Measurements from ENCODE around the gene DIO3.
"Not testable (repeated sequence)": the region's sequence is repeated elsewhere in the genome, so short reads cannot be mapped to it uniquely, and the experiment has no call there.

Gene DIO3

GRCh38 chr14:101559624-101560533 is 1.4 kb upstream of the DIO3 start:
- peak in 1 of 5 experiments; percentile 12 for DNase-seq

- no peak for DNase-seq
Measured at GRCh38 chr14:101560534-101561113, 671 bp upstream of the DIO3 start.

GRCh38 chr14:101561897-101562490 is 699 bp downstream of the DIO3 start:
- DNase-seq: no peak

GRCh38 chr14:101562659-101563351 is 1.5 kb downstream of the DIO3 start:
- no peak for DNase-seq

GRCh38 chr14:101563352-101563653 is 2.0 kb downstream of the DIO3 start:
- DNase-seq: no peak

- DNase-seq: no peak
Measured at GRCh38 chr14:101563654-101564443, 2.6 kb downstream of the DIO3 start.

GRCh38 chr14:101564444-101564776 is 3.1 kb downstream of the DIO3 start:
- DNase-seq: no peak

GRCh38 chr14:101564819-101565698 is 3.8 kb downstream of the DIO3 start:
- DNase-seq: no peak

GRCh38 chr14:101567252-101567651 is 6.0 kb downstream of the DIO3 start:
- no peak for DNase-seq

- no peak for DNase-seq
Measured at GRCh38 chr14:101571004-101571403, 9.7 kb downstream of the DIO3 start.

GRCh38 chr14:101572526-101572925 is 11.2 kb downstream of the DIO3 start:
- DNase-seq: not testable (repeated sequence)

- DNase-seq: no peak
Measured at GRCh38 chr14:101573289-101573688, 12.0 kb downstream of the DIO3 start.

- DNase-seq: no peak
Measured at GRCh38 chr14:101575581-101575980, 14.3 kb downstream of the DIO3 start.

- DNase-seq: no peak
Measured at GRCh38 chr14:101577221-101577909, 16.1 kb downstream of the DIO3 start.

- DNase-seq: no peak
Measured at GRCh38 chr14:101578489-101578888, 17.2 kb downstream of the DIO3 start.

- no peak for DNase-seq
Measured at GRCh38 chr14:101579372-101580080, 18.2 kb downstream of the DIO3 start.

- no peak for DNase-seq
Measured at GRCh38 chr14:101581806-101582205, 20.5 kb downstream of the DIO3 start.

GRCh38 chr14:101582294-101582693 is 21.0 kb downstream of the DIO3 start:
- no peak for DNase-seq

GRCh38 chr14:101583006-101583714 is 21.9 kb downstream of the DIO3 start:
- no peak for DNase-seq

GRCh38 chr14:101583715-101584054 is 22.4 kb downstream of the DIO3 start:
- DNase-seq: no peak
